HG03575 (cell line): ENCODE results near the gene BMPR1B.

ENCODE experiments used
- ATAC-seq: cut with Tn5 transposase; IDR thresholded peaks from one replicate; pipeline ENCODE4 v1.9.1; 2021; ENCODE audit not compliant: unreplicated experiment, insufficient number of reproducible peaks, low FRiP score; ENCODE audit errors: extremely low read depth

Gene BMPR1B

DNA sequence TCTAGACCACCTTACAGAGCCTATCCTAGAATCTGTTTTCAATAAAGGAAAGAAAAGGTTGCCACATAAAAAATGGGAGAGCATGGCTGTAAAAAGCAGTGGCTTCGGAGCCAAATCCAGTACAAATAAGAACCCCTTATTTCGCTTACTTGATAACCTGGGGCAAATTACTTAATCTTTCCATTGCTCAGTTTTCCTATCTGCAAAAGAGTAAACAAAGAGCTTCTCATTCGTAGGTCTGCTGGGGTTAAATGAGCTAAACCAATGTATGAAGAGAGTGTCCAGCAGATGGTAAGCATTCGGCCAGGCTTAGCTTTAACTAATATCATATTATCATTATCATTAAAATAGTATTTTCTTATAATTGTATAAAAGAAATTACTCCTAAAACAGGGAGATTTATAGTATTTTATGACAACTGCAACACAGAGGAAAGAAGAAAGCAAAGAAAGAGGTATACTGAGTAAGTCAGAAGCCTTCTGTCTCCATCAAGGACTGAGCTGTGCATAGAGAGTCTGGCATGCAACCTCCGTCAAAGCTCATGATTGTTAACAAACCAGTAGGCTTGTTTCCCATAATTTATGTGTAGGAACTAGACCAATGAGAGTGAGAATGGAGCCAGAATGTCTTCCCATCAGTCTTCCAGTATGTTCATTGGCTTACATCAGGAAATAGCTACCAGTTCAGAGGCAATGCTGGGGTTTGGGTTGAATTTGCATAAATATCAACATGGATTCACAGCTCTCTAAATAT lies 426.1 kb downstream of the BMPR1B start:
- ATAC-seq: no peak

- ATAC-seq: no peak
Observed at GRCh38 chr4:95186666-95187065, 428.9 kb downstream of the BMPR1B start.

- no peak for ATAC-seq
Observed at GRCh38 chr4:95188701-95189370, 431.1 kb downstream of the BMPR1B start.

DNA sequence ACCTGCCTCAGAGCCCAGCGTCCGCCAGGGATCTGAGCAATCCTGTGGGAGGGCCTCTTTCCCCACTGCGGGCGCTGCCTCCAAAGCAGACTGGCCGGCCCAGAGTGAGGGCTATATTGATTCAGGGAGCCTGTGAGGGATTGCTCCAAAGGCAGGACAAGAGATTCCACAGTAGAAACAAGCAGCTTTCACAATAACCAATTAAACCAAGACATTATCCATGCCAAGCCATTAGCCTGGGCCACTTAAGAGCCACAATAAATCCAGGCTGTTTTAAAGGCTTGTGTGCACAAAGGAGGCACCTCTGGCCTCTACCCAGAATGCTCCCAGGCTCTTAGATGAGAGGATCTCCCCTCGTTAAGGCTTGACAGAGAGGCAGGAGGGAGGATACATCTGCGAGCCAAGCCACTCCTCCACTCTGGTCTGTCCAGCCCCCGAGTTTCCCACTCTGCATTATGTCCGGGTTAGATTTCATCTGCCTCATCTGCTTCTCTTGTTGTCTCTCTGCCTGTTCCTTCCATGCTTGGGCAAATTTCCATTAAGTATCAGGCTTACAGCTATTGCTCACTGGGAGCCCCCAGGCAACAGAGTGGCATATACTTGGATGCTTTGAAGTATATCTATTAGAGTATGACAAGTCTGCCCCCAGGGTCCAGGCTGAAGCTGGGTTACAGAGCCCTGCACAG lies 433.1 kb downstream of the BMPR1B start:
- ATAC-seq: no peak

- ATAC-seq: no peak
Observed at GRCh38 chr4:95191537-95191936, 433.8 kb downstream of the BMPR1B start.

DNA sequence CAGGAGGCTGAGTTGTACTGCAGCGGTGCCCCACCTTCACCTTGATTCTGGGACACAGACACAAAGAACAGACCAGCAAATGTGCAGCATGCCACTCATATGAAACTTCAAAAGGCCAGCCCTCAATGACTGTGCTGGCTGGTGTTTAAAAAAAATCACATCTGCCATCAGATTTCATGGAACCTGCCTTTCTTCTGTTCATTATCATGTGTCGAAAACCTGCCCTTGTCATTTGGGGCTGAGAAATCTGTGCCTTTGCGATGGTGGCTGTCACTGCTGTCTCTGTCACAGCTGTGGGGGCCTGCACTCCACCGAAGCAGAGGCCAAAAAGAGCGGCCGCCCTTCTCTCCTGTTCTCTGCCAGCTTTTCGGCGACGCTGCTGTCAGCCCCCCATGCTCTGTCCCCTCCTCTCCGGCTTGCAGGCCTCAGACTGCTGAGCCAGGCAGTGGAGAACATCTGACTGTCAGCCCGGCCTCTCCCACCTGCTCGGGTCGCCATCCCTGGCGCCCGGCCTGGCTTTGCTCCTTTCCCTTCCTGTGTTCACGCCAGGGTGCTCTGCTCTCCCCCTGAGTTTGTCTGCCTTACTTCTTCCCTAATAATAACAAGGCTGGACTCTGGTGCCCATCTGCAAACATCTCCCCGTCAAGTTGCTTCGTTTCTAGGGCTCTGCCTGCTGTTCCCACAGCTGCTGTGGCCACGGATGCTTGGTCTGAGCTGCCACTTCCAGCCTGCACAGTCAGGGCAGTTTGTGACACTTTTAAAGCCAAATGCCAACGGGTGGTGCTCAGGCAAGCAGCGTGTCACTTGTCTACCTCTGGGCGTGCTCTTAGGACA lies 435.9 kb downstream of the BMPR1B start:
- ATAC-seq: no peak

DNA sequence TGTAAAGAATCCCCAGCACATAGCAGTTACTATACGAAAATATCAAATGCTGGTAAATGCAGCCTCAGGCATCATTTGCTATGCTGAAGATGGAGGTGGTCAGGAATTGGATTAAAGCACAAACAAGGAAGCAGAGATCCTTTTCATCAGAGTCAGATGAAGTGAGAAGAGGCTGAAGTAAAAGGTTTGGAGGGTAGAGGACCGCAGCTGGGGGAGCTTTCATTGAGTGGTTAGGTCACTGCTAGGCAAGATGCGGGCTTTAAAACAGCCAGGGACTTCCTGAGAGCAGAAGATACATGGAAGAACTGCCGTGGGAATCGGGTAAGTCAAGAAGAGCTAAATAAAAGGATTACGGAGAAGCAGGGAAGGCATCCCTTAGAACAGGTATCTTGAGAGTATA lies 439.6 kb downstream of the BMPR1B start:
- no peak for ATAC-seq

GRCh38 chr4:95198961-95199360 lies 441.2 kb downstream of the BMPR1B start:
- ATAC-seq: no peak

DNA sequence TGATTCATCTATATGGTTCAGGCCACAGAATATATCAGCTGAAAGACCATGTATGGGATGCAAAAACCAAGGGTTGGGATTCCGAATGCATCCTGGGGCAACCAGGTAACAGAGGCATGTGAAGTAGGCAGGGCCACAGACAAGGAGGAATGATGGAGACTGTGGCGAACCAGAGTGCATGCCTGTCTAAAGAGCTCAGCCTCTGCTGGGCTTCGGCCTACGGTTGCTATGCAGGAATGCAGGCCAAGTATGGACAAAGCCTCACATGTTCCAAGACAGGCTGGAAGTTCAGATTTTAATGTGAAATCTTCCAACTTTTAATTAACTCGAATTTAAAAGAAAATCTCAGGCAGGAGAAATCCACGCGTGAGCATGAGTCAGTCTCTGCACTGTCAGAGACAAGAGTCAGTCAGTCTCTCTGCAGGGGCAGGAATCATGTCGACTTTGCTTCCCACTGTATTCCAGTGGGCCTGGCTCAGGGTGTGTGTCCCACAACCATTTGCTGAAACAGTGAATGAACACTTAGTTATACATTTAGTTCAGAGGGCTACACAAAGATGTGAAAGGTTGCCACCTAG lies 446.6 kb downstream of the BMPR1B start:
- ATAC-seq: no peak

DNA sequence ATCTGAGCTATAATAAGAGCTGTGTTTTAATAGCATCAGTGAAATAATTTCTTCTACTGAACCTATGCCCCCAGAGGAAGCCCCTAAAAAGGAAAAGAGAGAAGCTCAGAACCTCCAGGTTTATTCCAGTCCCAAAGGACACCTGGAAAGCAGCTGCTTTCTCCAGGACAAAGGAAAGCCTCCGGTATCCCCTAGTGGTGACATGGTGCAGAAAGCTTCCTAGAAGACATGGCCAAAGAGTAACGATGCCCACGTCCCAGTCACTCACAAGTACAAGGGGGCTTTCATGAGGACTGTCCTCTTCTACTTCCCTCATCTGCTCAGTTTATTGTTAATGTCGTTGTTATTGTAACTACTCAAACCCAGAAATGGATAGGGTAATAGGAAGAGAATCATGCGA lies 447.1 kb downstream of the BMPR1B start:
- ATAC-seq: no peak
